Effector memory CD8-positive, alpha-beta T cell (primary cell): Measurements from ENCODE around the gene OR5A1.

ENCODE experiments used
- ATAC-seq: fragments of 150-1000 bp; cut with Tn5 transposase; replicated peaks from 2 replicates; pipeline ENCODE4 v1.10.0; 2021; ENCODE audit warnings: mild to moderate bottlenecking, moderate library complexity
- DNase-seq, 3 experiments: peaks; one replicate each; pipeline ENCODE4 v3.0.0; 2021
- H3K27ac Mint-ChIP-seq, 2 donors: one replicate each; pipeline ENCODE4 v1.8.0; 2022; ENCODE audit warnings: mild to moderate bottlenecking in 2 of 2, mixed read lengths in 2 of 2, moderate library complexity in 2 of 2
- H3K27me3 Mint-ChIP-seq, 2 donors: one replicate each; pipeline ENCODE4 v1.8.0; 2022; ENCODE audit warnings: mixed read lengths in 2 of 2
- H3K36me3 Mint-ChIP-seq: one replicate; pipeline ENCODE4 v1.8.0; 2022; ENCODE audit warnings: mild to moderate bottlenecking, moderate library complexity, mixed read lengths; ENCODE audit not compliant: insufficient read depth
- H3K4me1 Mint-ChIP-seq, 2 donors: one replicate each; pipeline ENCODE4 v1.8.0; 2022; ENCODE audit warnings: low read depth in 2 of 2, mixed read lengths in 2 of 2
- H3K4me3 Mint-ChIP-seq, 2 donors: one replicate each; pipeline ENCODE4 v1.8.0; 2022; ENCODE audit warnings: mild to moderate bottlenecking in 2 of 2, mixed read lengths in 2 of 2, moderate library complexity in 2 of 2
- H3K9me3 Mint-ChIP-seq, 2 donors: one replicate each; pipeline ENCODE4 v1.8.0; 2022; ENCODE audit warnings: mixed read lengths in 2 of 2
- total RNA-seq, 9 experiments: gene quantifications; one replicate each; lab custom pipeline; 2026; lab: John Stamatoyannopoulos, UW

The OR5A1 gene
- total RNA-seq = 0 to 0.06 (median 0) reads per million in 9 experiments

DNA sequence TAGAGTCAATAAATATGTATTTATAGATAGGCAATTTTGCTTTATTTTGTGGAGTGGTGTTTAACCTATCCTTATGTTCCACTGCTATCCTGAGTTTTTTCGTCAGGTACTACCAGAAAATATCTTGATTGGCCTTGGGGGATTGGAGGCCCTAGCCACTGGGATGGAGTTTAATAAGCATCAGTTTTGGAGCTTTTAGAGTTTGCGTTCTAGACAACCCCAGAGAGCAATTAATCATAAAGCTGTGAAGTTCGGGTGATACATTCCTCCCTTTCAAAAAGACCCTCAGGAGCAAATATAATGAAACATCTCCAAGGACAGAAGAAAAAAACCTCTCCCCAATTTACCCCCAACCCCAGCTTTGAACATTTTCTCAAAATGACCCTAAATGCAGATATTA, at the start of gene OR5A1:
TSS of gene OR5A1 (plus strand) at position 301 of the 400 bp plus-strand sequence. CDS start 6,700 bp downstream, outside the sequence.
- peaks cover 28 to 38% of the 10 kb centered on the region in 2 donors for H3K27me3 Mint-ChIP-seq
- peaks cover 4% of the 10 kb centered on the region for H3K36me3 Mint-ChIP-seq
- no peaks in the 10 kb centered on the region for H3K4me1 Mint-ChIP-seq
- H3K9me3 Mint-ChIP-seq = no peaks in the 10 kb centered on the region
- H3K4me3 Mint-ChIP-seq = no peak within 1 kb of the TSS
- no peak for DNase-seq
- no peak within 1 kb of the TSS for H3K27ac Mint-ChIP-seq
- no peak for ATAC-seq

DNA sequence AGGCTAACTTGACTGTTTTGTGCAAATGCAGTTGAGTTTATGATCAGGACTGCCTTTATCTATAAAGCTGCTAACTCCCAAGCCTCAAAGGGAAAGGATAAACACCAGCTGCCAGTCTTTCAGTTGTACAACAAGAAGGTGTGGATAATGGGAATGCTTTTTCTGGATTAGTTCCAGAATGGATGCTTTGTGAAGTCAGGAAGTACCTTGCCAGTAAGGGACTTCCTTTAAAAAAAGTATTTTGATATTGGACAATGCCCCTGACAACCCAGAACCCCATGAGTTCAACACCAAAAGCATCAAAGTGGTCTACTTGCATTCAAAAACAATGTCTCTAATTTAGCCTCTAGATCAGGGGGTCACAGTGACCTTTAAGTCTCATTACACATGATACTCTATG, 42.1 kb upstream of the OR5A1 start:
- Mint-ChIP-seq H3K4me3 (no peak overlapping the region), H3K36me3 (no peaks in the 10 kb centered on the region), H3K27me3 (peaks cover 24 to 26% of the 10 kb centered on the region in 2 donors), H3K9me3 (no peaks in the 10 kb centered on the region), H3K27ac (no peak overlapping the region), H3K4me1 (no peaks in the 10 kb centered on the region)
- ATAC-seq (no peak), DNase-seq (no peak)

DNA sequence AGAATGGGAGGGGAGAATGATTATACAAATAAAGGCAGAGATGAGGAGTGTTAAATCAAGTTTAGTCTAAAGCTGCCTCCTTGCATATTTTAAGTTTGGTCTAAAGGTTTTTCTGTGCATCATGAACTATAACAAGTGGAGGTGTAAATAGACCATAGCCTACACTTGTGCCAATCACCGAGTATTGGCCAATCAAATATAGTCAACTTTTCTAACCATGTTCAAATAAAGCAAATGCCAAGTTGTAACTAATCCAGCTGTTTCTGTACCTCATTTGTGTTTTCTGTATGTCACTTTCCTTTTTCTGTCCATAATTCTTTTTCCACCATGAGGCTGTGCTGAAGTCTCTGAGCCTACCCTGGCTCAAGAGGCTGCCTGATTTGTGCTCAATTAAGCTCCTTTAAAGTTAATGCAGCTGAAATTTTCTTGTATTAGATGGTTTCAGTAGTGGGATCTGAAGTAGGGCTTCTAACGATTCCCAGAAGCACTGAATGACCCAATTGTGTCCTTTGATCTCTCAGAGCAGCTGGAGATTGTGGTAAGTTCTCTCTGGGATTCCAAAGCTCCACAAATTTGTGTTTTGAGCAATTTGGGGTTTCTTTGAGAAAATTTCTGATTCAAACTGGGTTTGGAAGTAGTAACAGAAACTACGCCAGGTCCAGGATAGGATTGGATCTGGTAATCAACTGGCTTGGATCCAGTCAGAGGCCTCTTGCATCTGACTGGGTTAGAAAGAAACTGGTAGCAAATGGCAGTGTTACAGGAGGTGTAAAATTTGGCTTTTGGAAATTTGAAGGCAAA, 35.6 kb upstream of the OR5A1 start:
- H3K4me3 Mint-ChIP-seq = no peak overlapping the region
- no peaks in the 10 kb centered on the region for H3K4me1 Mint-ChIP-seq
- no peak overlapping the region for H3K27ac Mint-ChIP-seq
- peaks cover 0 to 3% of the 10 kb centered on the region in 2 donors for H3K9me3 Mint-ChIP-seq
- ATAC-seq (no peak), DNase-seq (no peak)
- H3K36me3 Mint-ChIP-seq = no peaks in the 10 kb centered on the region
- H3K27me3 Mint-ChIP-seq = peaks cover 0 to 6% of the 10 kb centered on the region in 2 donors

DNA sequence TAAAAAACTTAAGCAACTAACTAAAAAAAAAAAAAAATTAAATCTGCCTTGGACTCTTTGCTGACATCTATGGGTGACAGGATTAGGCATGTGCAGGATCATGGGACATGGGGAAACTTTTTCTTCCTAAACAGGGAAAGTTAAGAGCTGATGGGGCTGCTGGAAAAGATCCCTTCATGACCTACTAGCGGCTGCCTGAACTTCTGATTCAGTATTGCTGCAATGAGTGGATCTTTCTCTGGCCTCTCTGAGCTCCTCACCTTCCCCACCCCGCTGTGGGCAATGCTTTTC, 35.1 kb upstream of the OR5A1 start:
- DNase-seq = no peak
- Mint-ChIP-seq H3K36me3 (no peaks in the 10 kb centered on the region), H3K4me3 (no peak overlapping the region), H3K9me3 (peaks cover 0 to 3% of the 10 kb centered on the region in 2 donors), H3K27me3 (peaks cover 0 to 6% of the 10 kb centered on the region in 2 donors), H3K27ac (no peak overlapping the region), H3K4me1 (no peaks in the 10 kb centered on the region)
- no peak for ATAC-seq

DNA sequence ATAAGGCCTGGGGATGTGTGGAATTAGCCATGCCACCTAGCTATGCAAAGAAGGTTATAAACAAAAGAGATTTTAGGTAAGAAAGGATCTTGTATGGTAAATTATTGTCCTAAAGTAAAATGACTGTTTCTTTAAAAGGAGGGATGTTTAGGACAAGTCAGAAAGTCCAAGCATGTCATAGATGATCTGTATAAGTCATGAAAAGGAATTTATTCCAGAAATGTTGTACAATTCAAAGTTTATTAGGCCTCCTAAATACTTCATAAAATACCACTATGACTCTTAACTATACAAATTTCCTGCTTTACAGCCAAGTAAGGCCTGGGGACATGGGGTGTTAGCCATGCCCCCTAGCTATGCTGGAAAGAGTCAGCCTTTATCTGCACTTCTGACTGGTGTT, 32.7 kb upstream of the OR5A1 start:
- Mint-ChIP-seq H3K36me3 (no peaks in the 10 kb centered on the region), H3K9me3 (peaks cover 0 to 6% of the 10 kb centered on the region in 2 donors), H3K4me3 (no peak overlapping the region), H3K27me3 (peaks cover 0 to 6% of the 10 kb centered on the region in 2 donors), H3K4me1 (no peaks in the 10 kb centered on the region), H3K27ac (no peak overlapping the region)
- DNase-seq (no peak), ATAC-seq (no peak)

DNA sequence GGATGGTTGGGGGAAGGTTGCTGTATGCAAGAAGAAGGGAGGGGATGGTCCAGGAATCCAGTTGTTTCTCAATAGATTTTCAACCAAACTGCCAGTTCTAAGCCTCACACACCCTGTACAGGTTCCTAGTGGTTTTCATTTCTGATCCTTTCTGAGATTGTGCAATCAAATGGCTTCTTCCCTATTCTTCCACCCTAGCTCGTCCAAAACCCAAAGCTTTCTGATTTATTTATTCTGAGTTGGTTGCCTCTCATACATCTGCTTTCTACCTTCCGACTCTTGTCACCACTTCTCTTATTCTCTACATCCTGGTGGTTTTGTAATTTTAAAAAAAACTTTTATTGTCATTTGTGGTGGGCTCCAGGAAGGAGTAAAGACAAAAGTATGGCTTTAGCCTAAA, 22.6 kb upstream of the OR5A1 start:
- DNase-seq (no peak), ATAC-seq (no peak)
- H3K4me3 Mint-ChIP-seq = no peak overlapping the region
- H3K9me3 Mint-ChIP-seq = peaks cover 0 to 2% of the 10 kb centered on the region in 2 donors
- H3K27me3 Mint-ChIP-seq = peaks cover 30 to 38% of the 10 kb centered on the region in 2 donors
- no peaks in the 10 kb centered on the region for H3K36me3 Mint-ChIP-seq
- H3K27ac Mint-ChIP-seq = no peak overlapping the region
- peaks cover 0 to 3% of the 10 kb centered on the region in 2 donors for H3K4me1 Mint-ChIP-seq

DNA sequence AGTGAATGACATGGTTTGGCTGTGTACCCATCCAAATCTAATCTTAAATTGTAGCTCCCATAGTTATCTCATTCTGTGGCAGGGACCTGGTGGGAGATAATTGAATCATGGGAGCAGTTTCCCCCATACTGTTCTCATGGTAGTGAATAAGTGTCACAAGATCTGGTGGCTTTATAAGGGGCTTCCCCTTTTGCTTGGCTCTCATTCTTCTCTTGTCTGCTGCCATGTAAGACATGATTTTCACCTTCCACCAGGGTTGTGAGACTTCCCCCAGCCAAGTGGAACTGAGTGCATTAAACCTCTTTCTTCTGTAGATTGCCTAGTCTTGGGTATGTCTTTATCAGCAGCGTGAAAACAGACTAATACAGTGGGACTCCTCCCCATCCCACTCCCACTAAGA, 21.2 kb upstream of the OR5A1 start:
- Mint-ChIP-seq H3K27ac (no peak overlapping the region), H3K9me3 (peaks cover 0 to 2% of the 10 kb centered on the region in 2 donors), H3K27me3 (peaks cover 30 to 38% of the 10 kb centered on the region in 2 donors), H3K4me3 (no peak overlapping the region), H3K36me3 (no peaks in the 10 kb centered on the region), H3K4me1 (peaks cover 0 to 3% of the 10 kb centered on the region in 2 donors)
- ATAC-seq (no peak), DNase-seq (no peak)

DNA sequence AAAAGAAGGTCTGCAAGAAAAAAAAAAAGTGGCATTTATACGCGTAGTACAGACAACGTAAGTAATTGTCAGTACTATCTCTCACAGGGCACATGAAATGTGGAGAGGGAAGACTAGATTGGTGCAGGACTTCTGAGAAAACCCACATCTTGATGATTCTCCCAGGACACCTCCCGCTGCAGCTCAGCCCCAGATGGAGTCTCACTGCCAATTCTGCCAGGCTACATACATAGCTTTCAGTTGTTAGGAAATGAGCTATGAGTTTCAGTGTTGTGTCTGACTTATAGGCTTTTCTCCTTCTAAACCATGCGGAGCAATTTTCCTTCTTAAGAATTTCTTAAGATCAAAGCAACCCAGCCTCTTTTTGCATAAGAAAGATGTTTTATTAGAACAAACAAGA, 19.7 kb upstream of the OR5A1 start:
- no peak for DNase-seq
- Mint-ChIP-seq H3K36me3 (no peaks in the 10 kb centered on the region), H3K27ac (no peak overlapping the region), H3K9me3 (no peaks in the 10 kb centered on the region), H3K27me3 (peaks cover 34 to 44% of the 10 kb centered on the region in 2 donors), H3K4me1 (peaks cover 0 to 3% of the 10 kb centered on the region in 2 donors), H3K4me3 (no peak overlapping the region)
- no peak for ATAC-seq

DNA sequence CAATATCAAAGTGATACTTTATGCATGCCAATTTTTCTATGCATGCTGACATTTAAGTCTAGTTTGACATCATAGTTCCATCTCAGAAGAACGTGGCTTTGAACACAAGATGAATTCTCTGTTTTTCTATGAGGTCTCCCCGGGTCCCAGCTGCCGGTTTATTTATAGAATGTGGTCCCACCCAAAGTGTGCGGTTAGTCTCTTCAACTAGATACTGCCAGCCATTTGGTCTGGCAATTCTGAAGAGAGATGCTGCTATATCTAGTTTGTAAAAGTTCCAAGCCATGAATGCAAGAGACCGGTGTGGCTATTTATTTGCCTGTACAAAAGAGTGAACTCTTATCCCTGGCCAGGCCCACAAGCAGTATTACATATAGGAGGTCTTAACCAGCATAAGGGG, 19.2 kb upstream of the OR5A1 start:
- Mint-ChIP-seq H3K9me3 (no peaks in the 10 kb centered on the region), H3K36me3 (no peaks in the 10 kb centered on the region), H3K27me3 (peaks cover 38 to 44% of the 10 kb centered on the region in 2 donors), H3K4me3 (no peak overlapping the region), H3K27ac (no peak overlapping the region), H3K4me1 (peaks cover 0 to 3% of the 10 kb centered on the region in 2 donors)
- ATAC-seq = no peak
- no peak for DNase-seq

DNA sequence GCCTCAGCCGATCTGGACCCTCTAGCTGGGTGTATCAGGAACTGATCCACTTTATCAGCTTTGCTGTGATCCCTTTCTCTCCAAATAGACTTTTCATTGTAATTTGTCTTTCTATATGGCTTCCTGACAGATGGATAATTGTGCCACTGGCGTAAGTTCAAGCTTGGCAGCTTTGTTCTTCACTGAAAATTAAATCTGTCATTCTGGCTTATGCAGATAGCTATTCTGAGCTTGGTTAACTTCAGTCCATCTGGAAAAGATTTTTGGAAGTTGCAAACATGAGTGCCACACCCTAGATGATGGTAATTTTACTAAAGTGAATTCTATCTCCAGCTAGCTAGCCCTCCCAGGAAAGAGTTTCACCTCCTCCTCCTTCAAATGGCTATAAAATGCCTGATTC, 18.1 kb upstream of the OR5A1 start:
- H3K4me3 Mint-ChIP-seq = no peak overlapping the region
- H3K27ac Mint-ChIP-seq = no peak overlapping the region
- ATAC-seq (no peak), DNase-seq (no peak)
- H3K27me3 Mint-ChIP-seq = peaks cover 41 to 45% of the 10 kb centered on the region in 2 donors
- no peaks in the 10 kb centered on the region for H3K36me3 Mint-ChIP-seq
- no peaks in the 10 kb centered on the region for H3K9me3 Mint-ChIP-seq
- peaks cover 0 to 3% of the 10 kb centered on the region in 2 donors for H3K4me1 Mint-ChIP-seq

DNA sequence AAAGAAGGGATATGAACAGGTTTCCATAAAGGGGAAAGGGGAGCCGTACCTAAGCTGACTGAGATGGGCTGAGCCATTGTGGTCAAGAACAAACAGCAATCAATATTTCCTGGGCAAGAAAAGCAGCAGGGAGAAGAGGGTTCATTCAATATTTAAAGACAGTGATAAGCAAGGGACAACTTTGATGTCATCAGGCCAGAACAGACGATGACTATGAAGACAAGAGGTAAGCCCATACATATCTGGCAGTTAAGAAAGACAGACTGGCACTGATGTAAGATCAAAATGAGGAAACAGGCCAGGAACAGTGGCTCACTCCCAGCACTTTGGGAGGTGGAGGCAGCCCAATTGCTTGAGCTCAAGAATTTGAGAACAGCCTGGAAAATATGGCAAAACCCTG, 12.4 kb upstream of the OR5A1 start:
- H3K9me3 Mint-ChIP-seq = no peaks in the 10 kb centered on the region
- no peak for ATAC-seq

DNA sequence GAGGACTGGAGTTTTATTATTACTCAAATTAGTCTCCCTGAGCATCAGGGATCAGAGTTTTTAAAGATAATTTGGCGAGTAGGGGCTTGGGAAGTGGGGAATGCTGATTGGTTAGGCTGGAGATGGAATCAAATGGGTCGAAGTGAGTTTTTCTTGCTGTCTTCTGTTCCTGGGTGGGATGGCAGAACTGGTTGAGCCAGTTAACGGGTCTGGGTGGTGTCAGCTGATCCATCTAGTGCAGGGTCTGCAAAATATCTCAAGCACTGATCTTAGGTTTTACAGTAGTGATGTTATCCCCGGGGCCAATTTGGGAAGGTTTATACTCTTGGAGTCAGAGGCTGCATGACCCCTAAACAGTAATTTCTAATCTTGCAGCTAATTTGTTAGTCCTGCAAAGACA, 11.1 kb upstream of the OR5A1 start:
- H3K36me3 Mint-ChIP-seq = no peaks in the 10 kb centered on the region
- no peak for ATAC-seq
- peaks cover 35 to 38% of the 10 kb centered on the region in 2 donors for H3K27me3 Mint-ChIP-seq
- no peak overlapping the region for H3K27ac Mint-ChIP-seq
- H3K9me3 Mint-ChIP-seq = no peaks in the 10 kb centered on the region
- DNase-seq = no peak
- no peak overlapping the region for H3K4me3 Mint-ChIP-seq
- no peaks in the 10 kb centered on the region for H3K4me1 Mint-ChIP-seq

More for the DNA sequence above, 12.4 kb upstream of the OR5A1 start:
- H3K4me3 Mint-ChIP-seq = no peak overlapping the region
- H3K27me3 Mint-ChIP-seq = peaks cover 28 to 38% of the 10 kb centered on the region in 2 donors
- no peak for DNase-seq
- no peaks in the 10 kb centered on the region for H3K4me1 Mint-ChIP-seq
- no peaks in the 10 kb centered on the region for H3K36me3 Mint-ChIP-seq
- no peak overlapping the region for H3K27ac Mint-ChIP-seq

DNA sequence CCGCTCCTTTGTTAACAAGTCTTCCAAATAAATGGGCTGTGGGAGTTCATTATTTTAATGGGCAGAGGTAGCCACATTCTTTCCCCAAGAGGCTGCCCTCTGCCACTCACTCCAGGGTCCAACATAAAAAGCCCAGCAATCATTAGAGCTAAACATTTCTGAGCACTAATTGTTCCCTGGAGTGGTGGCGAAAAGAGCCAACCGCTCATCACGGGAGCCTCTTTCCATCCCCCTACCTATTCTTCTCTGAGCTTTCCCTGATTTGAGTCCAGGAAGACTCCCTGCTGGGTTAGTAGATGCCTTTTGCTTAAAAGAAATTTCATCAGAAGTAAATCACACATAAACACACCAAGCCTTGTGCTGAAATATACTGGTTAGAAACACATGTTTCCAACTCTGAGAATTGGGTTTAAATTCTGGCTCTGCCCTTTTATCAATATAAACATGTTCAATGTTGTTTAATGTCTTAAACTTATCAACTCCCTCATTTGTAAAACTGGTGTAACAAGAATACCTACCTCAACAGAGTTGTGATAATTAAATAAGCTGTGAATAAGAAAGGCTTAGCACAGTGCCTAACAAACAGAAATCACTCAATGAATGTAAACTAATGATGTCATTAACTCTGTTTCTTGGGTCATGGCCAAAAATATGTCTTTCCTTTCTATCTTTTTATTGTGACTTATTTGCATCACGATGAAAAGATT, 9.8 kb upstream of the OR5A1 start, which contains the start of gene OR5A2:
TSS of gene OR5A2 (minus strand) at position 53 of the 707 bp plus-strand sequence. CDS start 3,460 bp downstream, outside the sequence.
- Mint-ChIP-seq H3K36me3 (no peaks in the 10 kb centered on the region), H3K4me3 (no peak within 1 kb of the TSS), H3K27me3 (peaks cover 32 to 37% of the 10 kb centered on the region in 2 donors), H3K9me3 (no peaks in the 10 kb centered on the region), H3K27ac (no peak within 1 kb of the TSS), H3K4me1 (no peaks in the 10 kb centered on the region)
- no peak for ATAC-seq
- DNase-seq = no peak

DNA sequence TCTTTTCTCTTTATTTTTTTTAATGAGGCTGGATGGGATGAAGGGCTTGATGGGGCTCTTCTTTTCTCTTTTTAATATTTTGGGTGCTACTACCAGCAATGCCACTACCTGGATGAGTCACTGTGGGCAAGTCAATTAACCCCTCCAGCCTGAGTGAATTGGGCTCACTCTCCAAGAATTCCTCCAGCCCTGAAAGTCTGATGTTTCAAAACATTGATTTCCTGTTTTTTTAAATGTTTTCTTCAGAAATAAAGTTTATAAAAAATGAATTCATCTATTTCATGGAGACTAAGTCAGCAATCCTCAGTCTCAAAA, 9.2 kb upstream of the OR5A1 start:
- DNase-seq (no peak), ATAC-seq (no peak)
- Mint-ChIP-seq H3K9me3 (no peaks in the 10 kb centered on the region), H3K4me3 (no peak overlapping the region), H3K36me3 (no peaks in the 10 kb centered on the region), H3K27me3 (peaks cover 37% of the 10 kb centered on the region in 2 donors), H3K27ac (no peak overlapping the region), H3K4me1 (no peaks in the 10 kb centered on the region)
